GM19455 (cell line): Measurements from ENCODE around the gene DIS3L.
"Not testable (repeated sequence)": the region's sequence is repeated elsewhere in the genome, so short reads cannot be mapped to it uniquely, and the experiment has no call there.

Experiments
- ATAC-seq: cut with Tn5 transposase; IDR thresholded peaks from one replicate; pipeline ENCODE4 v1.9.1; 2021; ENCODE audit not compliant: unreplicated experiment

DIS3L gene

DNA sequence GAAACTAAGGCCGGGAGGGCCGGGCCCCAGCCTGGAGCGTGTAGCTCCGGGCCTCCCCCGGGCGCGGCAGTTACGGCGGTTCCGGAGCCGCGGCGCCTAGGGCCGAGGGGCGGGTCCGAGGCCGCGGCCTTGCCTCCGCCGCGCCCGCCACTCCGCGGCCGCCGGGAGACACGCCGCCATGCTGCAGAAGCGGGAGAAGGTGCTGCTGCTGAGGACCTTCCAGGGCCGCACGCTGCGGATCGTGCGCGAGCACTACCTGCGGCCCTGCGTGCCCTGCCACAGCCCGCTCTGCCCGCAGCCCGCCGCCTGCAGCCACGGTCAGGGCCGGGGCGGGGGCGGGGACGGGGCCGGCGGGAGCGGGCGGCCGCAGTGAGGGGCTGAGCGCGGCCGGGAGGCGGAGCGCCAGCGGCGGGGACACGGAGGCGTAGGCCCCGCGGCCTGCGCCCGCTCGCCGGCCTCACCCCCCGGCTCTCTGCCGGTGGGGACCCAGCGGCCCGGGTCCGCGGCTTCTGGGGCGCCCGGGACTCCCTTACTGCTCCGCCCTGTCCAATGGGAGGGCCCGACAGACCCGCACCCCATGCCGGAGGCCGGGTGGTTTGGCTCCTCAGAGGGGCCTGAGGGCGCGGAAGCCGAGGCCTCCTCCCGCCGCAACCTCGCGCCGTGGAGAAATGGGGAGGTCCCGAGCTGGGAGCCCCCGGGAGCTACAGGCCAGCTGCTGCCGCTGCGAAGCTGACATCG lies at the start of gene DIS3L:
Gene DIS3L, plus strand, starts transcription at position 150 of the 738 bp plus-strand sequence. Its CDS starts 29 bp downstream, at position 179.
- peak; percentile 66 for ATAC-seq

DNA sequence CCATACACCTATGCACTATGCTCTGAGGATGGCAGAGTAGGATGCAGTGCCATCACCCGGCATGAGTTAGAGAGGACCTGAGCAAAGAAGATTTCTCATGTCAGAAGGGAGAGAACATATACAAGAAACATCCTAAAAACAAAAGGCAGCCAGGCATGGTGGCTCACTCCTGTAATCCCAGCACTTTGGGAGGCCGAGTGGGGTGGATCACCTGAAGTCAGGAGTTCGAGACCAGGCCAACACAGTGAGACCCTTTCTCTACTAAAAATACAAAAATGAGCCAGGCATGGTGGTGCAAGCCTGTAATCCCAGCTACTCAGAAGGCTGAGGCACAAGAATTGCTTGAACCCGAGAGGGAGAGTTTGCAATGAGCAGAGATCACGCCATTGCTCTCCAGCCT lies 47.5 kb upstream of the DIS3L start:
- ATAC-seq: not testable (repeated sequence)

DNA sequence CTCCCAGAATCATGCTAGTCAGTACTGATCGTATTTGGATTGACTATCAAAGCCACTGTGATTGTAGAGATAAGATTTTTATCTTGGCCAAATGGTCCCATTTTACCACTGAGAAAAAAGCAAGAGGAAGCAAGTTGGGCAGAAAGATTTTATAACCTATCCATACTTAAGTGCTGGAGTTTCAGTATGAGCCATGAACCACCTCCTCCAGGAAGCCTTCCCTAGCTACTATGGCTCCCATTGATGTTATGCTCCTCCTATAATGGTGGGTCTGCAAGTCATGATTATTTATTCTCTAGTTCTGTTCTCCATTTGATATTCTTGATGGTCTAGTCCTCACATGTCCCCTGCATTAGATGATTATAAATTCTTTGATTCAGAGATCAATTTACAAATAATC lies 46.4 kb upstream of the DIS3L start:
- ATAC-seq: no peak

DNA sequence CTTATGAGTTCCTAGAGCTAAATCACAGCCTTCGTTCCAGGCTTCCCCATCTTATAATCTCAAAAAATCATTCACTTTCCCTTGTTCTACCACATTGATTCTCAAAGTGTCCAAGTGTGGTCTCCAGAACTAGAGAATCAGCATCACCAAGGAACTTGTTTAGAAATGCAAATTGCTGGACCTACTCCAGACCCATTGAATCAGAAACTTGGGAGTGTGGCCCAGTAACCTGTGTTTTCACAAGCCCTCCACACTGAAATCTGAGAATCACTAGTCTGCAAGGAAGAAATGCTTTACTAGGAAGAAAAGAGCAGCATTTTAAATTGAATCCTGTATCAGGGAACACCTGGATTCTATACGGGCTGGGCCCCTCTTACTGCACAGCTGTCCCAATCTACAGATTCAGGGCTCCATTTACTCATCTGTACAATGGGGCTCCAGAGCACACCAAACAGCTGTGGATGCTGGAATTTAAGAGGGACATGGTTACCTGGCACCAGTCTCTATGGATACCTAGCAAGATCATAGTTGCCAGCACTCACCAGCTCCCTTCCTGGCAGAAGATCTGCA lies 43.7 kb upstream of the DIS3L start:
- ATAC-seq: no peak

DNA sequence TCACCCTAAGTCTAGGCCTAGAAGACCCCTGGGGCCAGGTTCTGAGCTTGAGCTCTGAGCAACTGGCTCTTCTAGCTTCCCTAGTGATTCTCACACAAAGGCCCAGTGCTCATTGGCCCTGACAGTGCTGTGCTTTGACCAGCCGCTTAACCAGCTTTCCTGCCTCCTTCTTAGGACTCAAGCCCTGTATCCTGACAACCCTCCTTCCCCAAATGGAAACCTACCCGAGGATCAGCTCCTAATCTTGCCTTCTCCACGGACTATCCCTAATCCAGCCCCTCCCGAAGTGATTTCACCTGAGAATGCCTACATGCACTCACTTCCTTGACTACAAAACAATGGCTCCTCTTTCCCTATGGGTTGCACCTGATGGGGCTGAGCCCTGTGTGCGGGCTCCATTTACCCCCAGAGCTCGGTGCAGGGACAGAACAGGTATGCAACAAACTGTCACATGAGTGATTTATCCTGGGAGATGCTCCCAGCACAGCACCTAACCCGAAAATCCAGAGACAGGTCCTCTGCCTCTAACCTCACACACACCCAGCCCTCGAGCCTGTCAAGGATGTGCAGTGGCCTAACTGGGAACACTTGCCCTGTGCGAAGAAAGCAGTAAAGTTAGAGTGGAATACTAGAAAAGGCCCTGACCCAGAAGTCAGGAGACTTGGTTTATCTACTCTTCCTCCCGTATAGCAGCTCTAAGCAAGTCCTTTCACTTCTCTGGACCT lies 42.1 kb upstream of the DIS3L start:
- ATAC-seq: no peak

DNA sequence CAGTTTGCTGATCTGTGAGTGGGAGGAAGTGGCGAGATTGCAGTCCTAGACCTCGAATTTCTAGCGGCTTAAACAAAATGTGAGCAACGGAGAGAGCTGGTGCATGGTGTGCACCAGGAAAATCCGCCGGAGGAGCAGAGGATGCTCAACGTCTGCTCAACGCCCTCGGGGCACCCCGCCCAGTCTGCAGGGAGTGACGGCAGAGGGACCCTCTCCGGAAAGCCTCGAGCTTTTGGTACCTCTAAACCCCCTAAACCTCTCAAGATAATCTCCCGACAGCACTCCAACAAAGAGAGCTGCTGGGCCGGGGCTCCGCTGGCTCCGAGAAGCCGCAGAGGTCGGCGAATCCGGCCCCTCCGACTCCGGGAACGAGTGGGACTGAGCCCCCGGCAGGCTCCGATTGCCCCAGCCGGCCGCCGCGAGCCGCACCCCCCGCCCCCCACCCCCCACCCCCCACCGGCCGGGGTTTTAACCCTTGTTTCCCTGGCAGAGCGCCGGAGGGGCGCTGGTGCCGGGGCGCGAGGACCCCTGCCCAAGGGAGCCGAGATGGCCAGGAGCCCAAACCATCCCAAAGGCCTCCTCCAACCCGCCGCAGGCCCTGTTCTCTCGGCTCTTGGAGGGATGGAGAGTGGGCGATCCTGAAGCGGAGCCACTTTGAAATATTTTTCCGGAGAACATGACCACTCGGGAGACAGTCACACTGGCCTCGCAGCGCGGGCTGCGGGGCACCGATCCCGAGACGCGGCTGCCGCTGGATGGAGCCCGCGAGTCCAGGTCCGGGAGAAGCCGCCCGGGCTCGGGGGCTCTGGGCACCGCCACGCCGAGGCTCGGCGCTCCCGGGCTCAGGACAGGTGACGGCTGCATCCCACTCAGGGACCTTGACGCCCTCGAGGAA lies 41.3 kb upstream of the DIS3L start:
- no peak for ATAC-seq

DNA sequence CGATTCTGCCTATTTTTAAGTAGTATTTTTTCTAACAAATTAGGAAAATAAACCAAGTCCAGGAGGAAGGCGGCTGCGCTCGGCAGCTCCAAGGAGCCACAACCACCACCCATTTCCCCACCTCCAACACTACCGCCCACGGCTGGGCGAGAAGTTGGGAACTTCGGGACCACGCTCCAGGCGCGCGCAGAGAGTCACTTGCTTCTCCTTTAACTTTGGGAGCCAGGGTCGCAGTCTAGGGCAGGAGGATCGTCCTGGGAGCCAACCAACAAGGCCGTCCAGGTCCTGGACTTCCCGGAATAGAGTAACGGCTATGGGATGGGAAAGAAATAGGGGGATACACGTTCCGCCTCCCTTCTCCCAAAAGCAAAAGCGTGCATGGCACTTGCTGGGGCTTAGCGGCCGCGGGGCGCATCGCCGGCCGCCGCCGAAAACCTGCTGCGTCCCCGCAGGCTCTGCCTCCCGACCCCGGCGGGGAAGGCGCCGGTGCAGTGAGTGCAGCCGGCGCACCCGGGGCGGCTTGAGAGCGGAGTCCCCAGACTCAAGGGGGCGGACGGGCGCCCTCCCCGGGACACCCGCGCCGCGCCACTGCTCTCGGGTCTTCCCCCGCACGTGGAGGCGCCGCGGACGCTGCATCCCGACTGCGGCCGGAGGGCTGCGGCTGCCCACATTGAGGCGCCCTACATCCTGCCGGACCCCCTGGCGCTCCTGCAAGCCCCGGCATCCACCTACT lies 40.5 kb upstream of the DIS3L start:
- ATAC-seq: no peak

DNA sequence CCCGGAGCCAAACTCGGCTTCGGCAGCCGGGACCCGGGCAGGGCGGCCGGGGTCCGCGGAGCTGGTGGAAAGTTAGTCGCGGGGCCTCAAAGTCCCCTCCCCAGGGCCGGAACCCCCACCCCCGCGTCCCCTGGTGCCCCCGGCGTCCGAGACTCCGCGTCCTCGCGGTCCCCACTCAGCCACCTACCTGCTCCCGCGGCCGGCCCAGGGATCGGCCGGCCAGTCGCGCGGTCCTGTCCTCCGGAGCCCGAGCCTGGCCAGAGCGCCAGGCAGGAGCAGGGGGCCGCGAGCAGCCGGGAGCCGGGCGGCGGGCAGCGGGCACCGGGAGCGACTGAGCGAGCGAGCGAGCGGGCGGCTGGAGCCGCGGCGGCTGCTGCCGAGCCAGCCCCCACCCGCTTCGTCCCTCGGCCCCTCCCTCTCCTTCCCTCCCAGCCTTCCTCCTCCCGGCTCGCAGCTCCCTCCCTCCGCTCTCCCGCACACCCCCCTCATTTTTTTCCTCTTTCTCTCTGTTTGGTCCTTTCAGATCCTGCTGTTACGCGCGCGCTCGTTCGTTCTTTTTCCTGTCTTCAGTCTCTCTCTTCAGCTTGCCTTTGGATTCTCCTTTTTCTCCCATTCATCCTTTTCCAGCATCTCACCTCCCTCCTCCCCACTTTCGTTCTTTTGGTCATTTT lies 39.8 kb upstream of the DIS3L start, which contains the start of gene MEGF11:
Gene MEGF11, minus strand, starts transcription at position 333 of the 671 bp plus-strand sequence. CDS start 125,347 bp downstream, outside the sequence.
- no peak for ATAC-seq

DNA sequence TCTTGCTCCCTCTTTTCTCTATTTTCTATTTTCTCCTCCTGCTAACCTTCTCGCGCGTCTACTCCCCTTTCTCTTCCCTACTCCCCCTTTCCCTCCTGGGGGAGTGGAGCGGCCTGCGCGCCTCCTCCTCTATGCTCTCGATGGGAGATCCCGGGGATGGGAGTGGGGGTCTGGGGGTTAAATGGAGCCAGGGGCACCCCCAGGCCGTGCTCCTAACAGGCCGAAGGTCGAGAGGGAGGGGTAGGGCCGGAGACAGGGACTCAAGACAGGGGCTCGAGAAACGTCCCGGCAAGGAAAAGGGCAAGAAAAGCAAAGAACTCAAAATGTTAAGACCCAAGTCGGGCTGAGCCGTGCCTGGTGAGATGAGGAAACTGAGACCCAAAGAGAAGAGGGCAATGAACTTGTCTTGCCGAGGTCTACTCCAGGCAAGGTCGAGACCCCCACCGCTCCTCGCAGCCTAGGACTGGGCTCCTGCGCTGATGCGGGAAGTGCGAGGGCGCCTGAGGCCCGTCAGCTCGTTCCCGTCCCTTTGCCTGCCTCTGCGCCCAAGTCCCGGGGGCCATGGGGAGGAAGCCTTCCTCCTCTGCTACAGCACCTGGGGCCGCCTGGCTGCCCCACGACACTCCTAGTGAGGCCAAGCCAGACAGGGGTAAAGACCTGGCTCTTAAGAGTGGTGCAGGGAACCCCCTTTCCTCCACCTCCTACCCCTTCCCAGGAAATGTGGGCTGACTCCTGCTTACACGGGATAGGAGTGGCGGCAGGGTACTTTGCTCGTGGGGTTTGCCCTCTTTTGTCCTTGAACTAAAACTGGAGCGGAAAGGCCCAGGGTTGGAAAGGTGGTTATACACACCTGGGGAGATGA lies 39.0 kb upstream of the DIS3L start:
- no peak for ATAC-seq

DNA sequence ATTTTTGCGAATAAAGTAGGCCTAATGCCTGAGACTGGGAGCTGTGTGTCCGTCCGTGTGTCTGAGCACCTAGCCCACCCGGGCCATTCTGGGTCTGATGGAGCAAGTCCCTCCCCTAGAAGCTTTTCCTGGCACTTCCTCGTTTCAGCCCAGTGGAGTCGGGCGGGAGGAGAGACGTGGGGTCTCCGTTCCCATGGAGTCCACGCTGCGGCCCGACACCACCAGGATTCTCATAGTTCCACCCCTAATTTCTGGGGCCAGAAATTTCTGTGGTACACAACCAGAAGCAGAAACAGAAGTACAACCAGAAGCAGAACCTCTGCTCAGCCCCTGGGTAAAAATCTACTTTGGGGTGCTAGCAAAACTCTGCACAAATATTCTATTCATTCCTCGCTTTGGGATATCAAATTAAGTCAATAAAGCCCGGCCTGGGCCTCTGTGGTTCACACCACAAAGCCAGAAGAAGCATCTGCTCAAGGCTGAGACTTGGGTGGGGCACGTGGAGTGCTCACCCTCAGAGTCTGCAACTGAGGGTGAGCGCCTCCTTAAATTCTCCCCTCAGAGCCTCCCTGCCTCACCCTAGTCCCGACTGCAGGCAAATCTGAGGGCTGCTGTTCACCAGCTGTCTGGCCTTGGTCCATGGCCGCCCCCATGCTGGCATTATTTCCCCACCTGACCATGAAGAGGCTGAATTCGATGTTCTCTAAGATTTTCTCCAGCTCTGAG lies 38.3 kb upstream of the DIS3L start:
- no peak for ATAC-seq

DNA sequence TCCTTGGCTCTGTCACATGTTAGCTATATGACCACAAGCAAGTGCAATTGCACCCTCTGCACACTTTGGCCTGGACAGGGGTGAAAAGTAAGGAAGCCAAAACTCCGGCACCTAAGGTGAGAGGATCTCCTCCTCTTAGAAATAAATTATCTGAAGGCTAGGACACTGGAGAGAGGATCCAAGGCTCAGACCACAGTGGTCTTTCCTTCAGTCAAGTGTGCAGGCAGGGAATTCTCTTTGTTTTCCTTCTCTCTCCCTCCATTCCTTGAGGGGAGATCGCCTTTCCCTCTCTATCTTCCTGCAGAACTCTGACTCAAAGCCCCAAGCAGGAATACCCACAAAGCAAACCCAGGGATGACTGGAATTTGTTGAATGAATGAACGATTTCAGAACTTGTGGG lies 36.7 kb upstream of the DIS3L start:
- no peak for ATAC-seq

DNA sequence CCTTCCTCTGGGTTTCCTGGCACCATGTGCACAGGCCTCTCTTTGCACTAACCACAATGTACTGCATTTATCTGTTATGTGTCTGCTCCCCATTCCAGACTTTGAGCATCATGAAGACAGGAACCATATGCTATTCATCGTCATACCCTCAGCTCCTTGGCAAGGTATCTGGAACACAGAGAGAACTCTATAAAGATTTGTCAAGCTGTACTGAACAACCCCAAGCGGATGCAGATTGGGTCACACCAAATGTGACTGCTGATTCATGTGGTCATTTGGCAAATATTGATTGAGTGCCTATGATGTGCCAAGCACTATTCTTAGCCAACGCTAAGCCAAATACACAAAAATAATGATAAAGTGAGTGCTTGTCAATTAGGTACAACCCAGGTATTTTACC lies 32.3 kb upstream of the DIS3L start:
- no peak for ATAC-seq

DNA sequence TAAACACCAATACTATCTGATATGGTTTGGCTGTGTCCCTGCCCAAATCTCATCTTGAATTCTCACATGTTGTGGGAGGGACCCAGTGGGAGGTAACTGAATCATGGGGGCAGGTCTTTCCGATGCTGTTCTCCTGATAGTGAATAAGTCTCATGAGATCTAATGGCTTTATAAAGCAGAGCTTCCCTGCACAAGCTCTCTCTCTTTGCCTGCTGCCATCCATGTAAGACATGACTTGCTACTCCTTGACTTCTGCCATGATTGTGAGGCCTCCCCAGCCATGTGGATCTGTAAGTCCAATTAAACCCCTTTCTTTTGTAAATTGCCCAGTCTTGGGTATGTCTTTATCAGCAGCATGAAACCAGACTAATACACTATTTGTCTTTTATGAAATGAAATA lies 30.5 kb upstream of the DIS3L start:
- not testable (repeated sequence) for ATAC-seq

DNA sequence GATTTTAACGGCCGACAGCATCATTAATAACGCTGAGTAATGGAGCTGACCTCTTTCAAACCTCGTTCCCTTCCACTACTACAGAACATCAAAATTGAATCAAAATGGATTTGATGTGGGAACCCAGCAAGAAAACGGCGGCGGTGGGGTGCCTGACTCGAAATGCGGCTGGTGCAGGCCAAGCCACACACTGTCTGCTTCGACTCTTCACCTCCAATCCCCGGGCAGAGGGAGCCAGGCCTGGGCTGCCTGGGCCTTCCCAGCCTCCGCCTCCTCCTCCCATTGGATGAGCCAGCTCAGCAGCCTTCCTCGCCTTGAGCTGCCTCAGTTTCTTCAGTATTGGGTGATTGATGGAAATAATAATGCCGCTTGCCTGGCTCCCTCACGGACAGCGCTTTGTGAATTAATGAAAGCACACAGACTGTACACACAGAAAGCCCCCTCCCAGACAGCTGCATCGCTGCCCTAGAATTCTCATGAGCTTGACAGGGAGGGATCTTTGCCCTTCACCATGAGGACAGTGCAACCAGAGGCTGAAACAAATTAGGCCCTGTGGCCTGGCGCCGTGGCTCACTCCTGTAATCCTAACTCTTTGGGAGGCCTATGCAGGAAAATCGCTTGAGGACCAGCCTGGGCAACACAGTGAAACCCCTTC lies 28.4 kb upstream of the DIS3L start:
- no peak for ATAC-seq

DNA sequence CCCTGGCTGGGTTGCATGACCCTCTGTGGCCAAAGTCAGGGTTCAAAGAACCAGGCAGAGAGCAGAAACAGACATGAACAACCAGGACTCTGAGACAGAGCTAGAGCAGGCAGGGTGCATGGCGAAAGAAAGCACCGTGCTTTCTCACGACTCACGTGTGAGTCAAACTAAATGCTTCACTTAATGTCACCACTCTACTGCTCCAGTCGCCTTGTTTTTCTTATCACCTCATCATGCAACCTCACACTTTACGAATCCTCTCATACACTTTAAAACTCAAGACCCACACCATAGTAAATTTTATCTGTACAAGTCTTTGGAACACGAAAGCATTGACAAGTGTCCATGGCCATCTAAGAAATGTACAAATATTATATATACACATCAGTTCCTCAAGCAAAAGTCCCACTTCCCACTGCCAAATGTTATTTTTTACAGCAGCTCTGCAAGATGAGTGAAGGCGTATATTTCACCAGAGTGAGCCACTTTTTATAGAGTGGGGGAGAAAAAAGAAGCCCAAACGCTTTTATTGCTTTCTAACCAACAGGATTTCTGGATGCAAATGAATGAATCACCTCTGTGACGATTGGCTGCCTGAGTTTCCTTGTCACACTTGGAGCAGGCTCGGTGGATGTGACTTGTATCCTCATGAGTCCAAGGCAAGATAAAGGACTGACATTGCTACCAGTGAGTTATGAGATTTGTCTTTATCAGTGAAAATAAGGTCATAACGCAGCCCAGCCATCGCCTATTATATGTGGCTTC lies 23.9 kb upstream of the DIS3L start:
- ATAC-seq: no peak

DNA sequence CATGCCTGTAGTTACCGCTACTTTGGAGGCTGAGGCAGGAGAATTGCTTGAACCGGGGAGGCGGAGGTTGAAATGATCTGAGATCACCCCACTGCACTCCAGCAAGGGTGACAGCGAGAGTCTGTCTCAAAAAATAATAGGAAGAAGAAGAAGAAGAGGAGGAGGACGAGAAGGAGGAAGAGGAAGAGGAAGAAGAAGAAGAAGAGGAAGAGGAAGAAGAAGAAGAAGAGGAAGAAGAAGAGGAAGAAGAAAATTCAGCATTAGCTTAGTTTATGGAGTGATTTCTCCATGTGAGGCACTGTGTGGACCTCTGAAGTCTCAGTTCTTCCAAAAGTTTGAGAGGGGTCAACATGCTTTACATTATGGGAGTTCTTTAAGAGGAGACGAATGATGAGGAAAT lies 22.4 kb upstream of the DIS3L start:
- ATAC-seq: no peak

DNA sequence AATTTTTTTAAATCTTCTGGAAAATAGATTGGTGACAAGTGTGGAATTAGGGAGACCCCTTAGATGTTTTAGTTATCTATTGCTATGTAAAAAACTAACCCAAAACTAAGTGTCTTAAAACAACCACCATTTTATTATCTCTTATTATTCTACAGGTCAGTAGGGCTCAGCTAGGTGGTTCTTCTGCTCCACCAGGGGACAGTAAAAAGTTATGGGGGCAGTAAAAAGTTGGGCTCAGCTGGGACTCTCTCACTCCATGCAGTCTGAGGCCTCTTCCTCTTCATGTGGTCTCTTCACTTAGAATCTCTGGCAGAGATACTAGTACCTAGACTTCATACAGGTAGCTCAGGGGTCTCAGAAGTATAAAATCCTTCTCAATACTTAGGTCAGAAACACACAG lies 18.0 kb upstream of the DIS3L start:
- no peak for ATAC-seq
